Renal pelvis (tissue), 4 donors: ENCODE results near the gene VMP1. TPM values are rescaled to one million over a fixed set of nuclear protein-coding genes. Genes with fewer than 3 reads are reported as not detected.
A peak's percentile ranks its signal among the peaks of the same experiment; 100 is the strongest.
"Not testable (repeated sequence)": the region's sequence is repeated elsewhere in the genome, so short reads cannot be mapped to it uniquely, and the experiment has no call there.

Source experiments
- DNase-seq: peaks from one replicate; pipeline ENCODE4 v3.0.0-alpha.2; 2013
- polyA plus RNA-seq, 3 donors: library from polyadenylated mRNA; unstranded; fragments of 120-200 nt; gene quantifications; one replicate each; pipeline ENCODE4 v1.2.1, GENCODE V29; 2013; ENCODE audit not compliant: insufficient read length in 3 of 3

VMP1 gene
- polyA plus RNA-seq, 3 donors = 93.4 to 108 (median 97.7) TPM

DNA sequence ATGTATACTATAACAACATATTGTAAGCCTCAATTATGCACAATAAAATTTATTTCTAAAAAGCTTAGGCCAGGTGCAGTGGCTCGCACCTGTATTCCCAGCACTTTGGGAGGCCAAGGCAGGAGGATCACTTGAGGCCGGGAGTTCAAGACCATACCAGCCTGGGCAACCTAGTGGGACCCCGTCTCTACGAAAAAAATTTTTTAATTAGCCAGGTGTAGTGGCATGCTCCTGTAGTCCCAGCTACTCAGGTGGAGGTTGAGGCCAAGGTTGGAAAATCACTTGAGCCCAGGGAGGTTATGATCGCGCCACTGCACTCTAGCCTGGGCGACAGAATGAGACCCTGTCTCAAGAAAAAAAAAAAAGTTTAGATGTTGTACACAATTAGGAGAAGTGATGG is 45.5 kb downstream of the VMP1 start:
- no peak for DNase-seq

DNA sequence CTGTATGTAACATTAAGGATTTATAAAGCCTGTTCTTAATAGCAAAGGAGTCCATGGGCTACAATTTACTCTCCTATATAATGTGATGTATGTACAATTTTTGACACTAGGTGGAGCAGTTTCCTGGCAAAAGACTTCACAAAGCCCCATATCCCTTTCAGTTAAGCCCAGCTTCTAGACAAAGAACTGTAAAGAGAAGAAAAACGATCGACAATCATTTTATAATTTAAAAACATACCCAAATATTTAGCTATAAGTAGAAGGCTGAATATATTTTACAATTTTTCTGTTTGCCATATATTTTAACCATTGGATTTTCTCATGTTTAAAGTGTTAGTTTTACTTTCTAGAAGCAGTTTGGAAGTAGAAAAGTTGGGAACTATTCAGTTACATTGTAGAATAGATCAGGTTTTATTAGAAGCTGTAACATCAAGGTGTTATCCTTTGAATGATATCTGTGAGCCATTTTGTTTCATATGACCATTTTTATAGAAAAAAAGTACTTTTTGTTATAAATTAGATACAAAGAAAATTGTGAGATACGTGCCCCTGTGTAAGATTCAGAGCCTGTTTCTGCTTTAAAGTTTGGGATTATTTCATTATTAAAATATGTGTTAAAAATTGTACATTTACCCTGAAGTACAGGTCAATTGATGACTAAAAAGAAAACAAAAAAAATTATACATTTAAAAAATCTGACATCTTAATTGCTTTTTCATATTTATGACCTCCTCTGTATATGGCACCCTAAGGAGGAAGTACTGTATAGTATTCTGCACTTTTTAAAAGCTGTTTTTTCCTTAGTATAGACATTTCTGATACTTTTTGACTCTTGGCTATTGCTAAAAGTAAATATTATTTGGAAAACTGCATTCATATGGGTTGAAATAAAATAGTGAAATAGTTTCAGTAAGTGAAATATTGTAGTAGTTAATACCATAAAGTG is 46.3 kb downstream of the VMP1 start:
- DNase-seq = peak; percentile 89

DNA sequence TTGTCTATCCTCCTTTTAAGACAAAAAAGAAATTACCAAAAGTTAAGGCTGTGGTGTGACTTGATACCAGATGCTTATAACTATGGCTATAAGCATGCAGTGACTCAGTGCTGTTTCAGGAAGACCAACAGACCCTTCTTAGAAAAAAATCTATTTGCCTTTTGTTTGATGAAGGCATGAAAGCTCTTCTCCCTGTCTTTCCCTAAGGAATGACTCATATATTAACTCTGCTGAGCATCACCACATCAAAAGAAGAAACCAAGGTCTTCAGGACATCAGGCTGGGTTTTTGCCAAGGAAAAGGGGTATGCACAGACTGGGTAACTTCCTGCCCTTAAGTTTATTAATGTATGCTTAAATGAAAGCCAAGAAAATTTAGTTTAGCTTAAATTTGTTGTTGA is 47.1 kb downstream of the VMP1 start:
- DNase-seq = no peak

DNA sequence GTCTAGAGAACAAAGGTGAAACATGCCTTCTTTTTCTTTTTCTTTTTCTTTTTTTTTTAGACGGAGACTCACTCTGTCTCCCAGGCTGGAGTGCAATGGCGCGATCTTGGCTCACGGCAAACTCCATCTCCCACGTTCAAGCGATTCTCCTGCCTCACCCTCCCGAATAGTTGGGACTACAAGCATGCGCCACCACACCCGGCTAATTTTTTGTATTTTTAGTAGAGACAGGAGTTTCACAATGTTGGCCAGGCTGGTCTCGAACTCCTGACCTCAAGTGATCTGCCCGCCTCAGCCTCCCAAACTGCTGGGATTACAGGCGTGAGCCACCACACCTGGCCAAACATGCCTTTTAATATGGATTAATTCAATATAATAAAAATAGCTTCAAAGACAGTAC is 47.6 kb downstream of the VMP1 start:
- not testable (repeated sequence) for DNase-seq

DNA sequence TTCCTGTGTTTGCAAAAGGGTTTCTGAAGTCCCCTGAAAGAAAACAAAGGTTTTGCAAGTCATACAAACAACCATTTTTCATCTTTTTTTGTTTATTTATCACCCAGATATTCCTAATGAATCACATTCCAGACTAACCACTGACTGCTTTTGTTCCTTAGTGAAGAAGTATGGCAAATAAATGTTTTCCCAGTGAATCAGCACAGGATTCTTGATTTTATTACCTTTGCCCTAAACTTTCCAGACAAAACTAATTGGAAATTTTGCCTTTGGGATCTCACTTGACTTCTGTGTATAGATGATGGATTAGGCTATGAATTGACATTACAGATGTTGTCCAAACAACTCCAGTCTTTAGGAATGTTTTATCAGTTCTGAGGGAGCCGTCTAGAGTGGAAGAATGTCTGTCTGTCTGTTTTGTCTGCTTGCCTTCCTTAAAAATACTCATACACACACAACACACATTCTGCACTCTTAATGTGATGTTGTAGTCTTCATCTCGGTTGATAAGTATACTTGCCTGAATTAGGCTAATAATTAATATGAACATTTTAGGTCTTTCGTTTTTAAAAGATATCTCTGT is 48.9 kb downstream of the VMP1 start:
- DNase-seq = no peak

DNA sequence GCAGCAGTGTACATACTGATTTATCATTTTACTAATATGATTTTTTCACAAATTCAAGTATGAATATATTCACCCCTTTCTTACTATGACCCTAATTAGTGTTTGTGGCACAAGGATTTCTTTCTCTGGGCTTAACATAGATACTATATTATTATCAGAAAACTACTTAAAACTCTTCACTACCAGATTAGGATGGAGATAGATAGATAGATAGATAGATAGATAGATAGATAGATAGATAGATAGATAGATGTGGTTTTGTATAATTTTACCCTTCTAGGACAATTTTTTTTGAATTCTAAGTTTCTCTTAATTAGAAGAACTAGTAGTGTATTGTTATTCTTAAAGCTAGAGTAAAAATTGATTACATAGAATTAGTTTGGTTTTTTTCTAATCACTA is 49.6 kb downstream of the VMP1 start:
- no peak for DNase-seq

DNA sequence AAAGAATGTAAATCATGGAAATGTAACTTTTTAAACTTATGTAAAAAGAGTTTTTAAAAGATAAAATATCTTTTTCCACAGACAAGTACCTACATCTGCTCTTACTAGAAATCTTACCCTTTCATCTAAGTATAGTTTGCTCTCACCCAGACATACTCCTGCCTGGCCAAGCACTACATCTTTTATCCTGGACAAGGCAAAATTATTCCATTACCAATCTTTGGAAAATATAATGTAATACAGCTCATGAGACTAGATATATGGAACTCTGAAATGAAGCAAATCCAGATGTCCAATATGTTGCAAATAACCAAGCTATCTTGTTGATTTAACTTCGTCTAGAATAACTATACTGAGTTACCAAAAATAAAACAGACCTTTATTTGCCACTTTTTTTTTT is 50.0 kb downstream of the VMP1 start:
- no peak for DNase-seq

DNA sequence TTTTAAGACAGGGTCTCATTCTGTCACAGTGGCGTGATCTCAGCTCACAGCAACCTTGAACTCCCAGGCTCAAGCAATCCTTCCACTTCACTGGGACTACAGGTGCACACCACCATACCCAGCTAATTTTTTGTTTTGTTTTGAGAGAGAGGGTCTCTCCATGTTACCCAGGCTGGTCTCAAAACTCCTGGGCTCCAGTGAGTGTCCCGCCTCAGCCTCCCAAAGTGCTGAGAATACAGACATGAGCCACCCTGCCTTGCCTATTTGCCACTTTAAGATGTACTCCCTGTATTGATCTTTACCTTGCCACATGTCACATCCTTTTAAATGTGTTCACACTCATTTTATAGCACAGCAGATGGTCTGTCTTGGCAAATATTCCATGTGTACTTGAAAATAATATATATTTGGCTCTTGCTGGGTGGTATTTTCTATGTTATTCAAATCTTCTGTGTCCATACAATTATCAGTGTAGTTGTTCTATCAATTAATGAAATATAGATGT is 50.5 kb downstream of the VMP1 start:
- DNase-seq = no peak

DNA sequence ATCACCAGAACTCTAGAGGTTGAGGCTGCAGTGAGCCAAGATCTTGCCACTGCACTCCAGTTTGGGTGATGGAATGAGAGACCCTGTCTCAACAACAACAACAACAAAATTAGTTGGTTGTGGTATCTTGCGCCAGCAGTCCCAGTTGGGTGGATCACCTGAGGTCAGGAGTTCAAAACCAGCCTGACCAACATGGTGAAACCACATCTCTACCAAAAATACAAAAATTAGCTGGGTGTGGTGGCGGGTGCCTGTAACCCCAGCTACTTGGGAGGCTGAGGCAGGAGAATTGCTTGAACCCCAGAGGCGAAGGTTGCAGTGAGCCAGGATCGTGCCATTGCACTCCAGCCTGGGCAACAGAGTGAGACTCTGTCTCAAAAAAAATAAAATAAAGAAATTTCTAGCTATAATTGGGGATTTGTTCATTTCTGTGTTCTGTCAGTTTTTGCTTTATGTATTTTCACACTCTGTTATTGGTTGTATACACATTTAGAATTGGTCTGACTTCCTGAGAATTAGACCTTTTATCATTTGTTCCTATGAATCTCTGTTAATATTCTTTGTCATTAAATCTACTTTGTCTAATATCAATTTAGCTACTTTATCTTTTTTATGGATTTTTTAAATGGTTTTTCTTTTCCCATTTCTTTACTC is 51.7 kb downstream of the VMP1 start:
- not testable (repeated sequence) for DNase-seq

DNA sequence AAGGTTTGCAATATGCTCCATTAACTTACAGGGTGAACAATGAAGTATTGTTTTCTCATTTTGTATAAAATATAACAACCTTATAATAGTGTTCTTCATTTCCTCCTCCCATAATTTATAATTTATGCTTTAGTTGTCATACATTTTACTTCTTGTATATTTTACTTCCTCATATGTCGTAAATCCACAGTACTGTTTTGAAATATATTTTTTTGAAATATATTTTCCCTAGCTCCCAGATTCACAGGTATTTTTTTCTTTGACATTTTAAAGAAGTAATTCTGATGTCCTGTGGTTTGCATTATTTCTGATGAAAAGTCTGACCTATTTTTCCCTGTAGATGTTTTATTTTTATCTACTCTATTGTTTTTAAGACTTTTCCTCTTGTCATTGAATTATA is 52.7 kb downstream of the VMP1 start:
- DNase-seq = no peak

DNA sequence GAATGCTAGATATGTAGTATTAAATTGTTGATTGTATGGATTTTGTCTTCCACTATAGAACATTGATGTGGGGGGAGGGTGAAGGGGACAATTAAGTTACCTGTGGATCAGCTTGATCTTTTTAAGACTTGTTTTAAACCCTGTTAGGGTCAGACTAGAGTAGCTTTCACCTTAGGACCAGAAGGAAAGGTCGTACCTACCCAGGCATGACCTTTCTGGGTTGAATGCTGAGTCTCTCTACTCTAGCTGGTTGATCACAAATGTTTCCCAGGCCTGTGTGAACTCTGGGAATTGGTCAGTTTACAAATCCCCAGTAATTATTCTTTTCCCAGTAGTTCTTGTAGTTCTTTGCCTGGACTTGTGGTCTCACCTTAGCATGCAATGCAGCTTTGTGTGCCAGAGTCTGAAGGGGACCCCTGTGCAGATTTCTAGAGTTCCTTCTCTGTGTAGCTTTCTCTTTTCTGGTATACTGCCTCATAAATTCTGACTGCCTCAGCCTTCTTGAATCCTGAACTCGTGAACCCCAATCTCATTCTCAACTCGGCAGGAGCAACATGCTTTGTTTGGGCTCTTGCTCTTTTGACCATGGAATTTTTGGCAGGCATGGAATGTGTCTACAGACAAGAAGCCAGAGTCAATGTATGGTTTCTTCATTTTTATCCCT is 54.1 kb downstream of the VMP1 start:
- DNase-seq = peak; percentile 45

DNA sequence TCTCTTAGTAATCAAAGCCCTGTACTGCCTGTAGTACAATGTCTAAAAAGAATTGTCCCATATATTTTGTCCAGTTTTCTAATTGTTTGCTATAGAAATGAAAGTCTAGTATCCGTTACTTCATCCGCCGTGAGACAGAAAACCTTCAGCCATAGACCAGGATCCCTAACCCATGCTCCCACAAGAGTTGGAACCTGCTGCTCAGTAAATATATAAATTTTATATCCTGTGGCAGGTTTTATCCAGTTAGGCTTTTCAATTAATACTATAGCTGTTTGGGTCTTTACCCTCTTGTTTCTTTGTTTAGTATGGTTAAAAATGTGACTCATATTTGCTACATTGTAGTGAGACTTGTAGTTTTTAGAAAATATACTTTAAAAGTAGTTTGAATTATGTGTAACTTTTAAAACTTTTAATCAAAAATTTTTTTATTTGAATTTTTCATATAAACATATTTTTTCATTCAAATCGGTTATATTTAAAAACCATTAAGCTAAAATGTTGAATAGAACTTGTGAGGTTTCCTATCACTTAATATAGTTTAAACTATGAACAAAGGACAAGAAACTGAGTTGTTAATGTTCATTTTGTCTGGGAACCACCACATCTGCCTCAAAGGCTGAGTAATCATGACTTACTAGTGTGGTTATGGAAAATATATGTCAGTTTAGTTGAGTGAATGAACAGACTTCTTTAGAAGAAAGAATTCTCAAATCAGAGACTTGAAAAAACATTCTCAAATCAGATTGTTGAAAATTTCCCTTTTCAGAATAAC is 54.8 kb downstream of the VMP1 start:
- no peak for DNase-seq

DNA sequence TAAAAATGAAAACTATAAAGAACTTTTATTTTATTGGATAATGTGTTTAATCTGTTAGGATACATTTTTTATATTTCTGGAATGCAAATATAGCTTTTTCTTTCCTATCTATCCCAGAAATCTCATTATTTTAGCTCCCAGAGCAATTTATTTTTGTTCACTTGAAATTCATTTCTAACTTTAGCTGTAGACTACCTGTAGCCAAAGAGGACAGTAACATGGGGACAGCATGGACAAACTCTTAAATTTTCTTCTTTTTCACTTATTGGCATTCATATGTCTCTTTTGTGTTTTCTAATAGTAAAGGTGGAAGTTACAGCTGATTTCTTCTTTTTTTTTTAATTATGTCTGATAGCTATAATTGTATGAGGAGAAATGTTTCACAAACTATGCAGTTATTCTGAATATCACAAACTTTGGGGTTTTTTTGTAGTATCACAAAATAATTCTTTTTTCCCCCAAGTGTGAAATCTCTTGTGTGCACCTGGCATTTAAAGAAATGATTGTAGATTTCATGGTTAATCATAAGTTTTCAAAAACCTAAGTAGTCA is 55.4 kb downstream of the VMP1 start:
- no peak for DNase-seq

DNA sequence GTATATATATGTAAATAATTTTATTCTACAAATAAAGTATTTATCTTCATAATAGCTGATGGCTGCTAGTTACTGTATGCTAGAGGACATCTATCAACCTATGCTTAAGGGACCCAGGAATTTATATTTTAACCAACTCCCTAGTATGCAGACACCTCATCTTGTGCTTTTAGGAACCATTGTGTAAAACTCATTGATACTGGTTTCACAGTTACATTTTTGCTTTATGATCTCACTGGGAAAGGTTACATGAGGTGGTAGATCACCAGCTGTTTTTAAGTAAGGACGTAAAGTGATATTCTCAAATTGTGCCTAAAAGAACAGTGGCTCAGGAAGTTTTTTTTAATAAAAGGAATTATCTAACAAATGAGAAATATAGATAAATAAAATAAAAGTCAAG is 56.4 kb downstream of the VMP1 start:
- no peak for DNase-seq

DNA sequence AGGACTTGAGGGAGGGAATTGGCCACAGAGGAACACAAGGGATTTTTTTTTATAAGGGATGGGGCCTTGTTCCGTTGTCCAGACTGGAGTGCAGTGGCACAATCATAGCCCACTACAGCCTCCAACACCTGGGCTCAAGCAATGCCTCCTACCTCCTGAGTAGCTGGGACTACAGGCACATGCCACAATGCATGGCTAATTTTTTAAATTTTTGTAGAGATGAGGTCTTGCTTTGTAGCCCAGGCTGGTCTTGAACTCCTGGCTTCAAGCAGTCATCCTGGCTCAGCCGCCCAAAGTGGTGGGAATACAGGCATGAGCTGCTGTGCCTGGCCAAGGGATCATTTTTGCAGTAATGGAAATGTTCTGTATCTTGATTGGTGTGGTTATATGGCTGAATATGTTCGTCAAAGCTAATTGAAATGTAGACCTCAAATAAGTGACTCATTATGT is 56.9 kb downstream of the VMP1 start:
- no peak for DNase-seq

DNA sequence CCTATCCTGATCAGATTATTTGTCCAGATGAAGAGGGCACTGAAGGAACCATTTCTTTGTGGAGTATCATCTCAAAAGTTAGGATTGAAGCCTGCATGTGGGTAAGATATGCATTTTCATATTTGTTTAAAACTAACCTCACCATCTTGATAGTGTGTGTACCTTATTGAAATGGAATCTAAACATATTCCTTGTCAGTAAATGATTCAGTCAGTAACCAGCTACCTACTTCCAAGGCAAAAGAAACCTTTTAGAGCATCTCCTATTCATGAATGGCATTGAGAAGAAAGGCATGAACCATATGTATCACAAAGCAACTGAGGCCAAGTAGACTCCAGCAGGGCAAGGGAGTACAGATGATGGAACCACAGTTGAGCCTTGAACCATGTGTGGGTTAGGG is 57.6 kb downstream of the VMP1 start:
- DNase-seq = no peak

DNA sequence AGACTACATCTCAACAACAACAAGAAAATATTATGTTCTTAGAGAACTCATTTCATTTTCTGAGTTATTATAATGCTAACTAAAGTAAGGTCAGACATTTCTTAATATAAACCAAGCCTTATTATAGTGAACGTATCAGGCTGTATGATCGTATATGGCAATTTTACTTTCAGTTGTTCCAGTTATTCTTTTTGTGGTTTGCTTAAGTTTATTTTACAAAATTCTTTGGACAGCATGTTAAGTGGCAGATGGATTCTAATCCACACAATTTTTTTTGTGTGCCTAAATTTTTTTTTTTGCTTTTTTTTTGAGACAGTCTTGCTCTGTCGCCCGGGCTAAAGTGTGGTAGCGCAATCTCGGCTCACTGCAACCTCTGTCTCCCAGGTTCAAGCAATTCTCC is 59.0 kb downstream of the VMP1 start:
- DNase-seq = no peak

DNA sequence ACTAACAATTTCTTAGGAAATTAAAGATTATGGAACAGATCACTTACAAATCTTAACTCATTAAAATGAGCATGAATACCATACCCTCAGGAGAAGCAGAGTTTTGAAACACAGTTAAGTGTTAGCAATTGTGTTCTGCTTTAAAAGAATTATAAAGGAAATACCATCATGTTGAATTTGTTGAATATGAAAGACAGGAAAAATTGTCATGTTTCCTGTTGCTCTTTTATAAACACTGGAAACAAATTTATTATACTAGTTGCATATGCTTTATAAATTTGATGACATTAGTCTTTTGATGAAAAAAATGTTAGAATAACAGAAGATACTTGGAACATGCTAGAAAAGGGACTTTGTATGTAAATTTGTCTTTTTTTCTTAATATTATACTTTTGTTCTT is 59.7 kb downstream of the VMP1 start:
- no peak for DNase-seq

DNA sequence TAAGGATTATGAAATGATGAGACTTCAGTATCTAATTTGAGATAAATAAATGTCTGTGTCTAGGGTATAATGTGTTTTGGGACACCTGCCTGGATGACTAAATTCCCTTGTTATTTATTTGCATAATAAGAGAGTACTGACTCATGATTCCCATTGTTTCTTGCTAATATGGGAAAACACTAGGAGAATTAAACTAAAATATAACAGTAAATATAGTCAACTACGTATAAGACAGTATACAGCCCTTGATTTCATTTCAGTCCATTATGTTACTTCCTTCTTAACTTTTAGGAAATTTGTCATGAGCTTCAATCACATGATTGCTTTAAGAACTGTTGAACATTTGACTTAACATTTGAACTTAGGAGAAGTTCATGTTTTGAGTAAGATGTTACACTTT is 62.4 kb downstream of the VMP1 start:
- DNase-seq = no peak

DNA sequence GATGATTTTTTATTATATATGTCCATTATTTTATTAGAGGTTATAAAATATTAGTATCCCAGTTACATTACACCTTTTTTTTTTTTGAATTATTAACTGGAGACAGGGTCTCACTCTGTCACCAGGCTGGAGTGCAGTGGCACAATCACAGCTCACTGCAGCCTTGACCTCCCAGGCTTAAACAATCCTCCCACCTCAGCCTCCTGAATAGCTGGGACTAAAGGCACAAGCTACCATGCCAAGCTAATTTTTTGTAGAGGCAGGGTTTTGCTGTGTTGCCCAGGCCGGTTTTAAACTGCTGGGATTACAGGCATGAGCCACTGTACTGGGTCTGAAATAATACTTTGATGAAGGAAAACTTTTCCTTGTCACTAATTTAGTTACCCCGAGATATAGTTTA is 63.6 kb downstream of the VMP1 start:
- no peak for DNase-seq

DNA sequence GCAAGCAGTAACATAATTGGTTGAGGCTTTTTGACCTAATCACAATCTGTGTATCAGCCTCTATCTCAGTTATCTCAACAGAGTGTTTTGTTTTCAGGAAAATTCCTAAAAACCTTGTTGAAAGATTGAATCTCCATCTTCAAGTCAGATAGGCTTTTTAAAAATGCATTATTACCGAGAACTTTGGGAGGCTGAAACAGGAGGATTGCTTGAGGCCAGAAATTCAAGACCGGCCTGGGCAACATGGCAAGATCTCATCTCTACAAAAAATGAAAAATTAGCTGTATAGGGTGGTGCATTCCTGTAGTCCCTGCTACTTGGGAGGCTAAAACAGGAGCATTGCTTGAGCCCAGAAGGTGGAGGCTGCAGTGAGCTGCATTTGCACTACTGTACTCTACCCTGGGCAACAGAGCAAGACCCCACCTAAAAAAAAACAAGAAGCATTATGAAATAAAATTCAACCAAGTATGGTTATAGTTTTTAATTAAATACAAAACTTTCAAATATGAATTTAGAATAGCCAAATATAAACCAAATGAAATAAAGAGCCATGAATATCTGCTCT is 68.4 kb downstream of the VMP1 start:
- no peak for DNase-seq
